ENCODE data around the gene FADS3.

The FADS3 gene

GRCh38 chr11:61890529-61891330 is 615 bp downstream of the FADS3 start:
- no peaks in the 10 kb centered on the region for H3K36me3 ChIP-seq
- H3K4me1 ChIP-seq, result peaks cover 29% of the 10 kb centered on the region
- H3K9ac ChIP-seq, result peak overlapping the region; percentile 80
- H3K27ac ChIP-seq, result peak overlapping the region; percentile 73
- no peaks in the 10 kb centered on the region for H4K20me1 ChIP-seq
- TF ChIP-seq Cebpa-rat (IDR thresholded peaks at IDR 0.05), result no peak
- H3K4me2 ChIP-seq, result peak overlapping the region; percentile 100
- H3K4me3 ChIP-seq, result peak overlapping the region; percentile 84
- H3K9me3 ChIP-seq, result no peaks in the 10 kb centered on the region
- H3K27me3 ChIP-seq, result no peaks in the 10 kb centered on the region

- no peaks in the 10 kb centered on the region for H3K27me3 ChIP-seq
- no peak overlapping the region for H3K27ac ChIP-seq
- peak overlapping the region; percentile 100 for H3K4me2 ChIP-seq
- H4K20me1 ChIP-seq, result no peaks in the 10 kb centered on the region
- no peaks in the 10 kb centered on the region for H3K9me3 ChIP-seq
- peak overlapping the region; percentile 80; the same call in 1 of the 2 replicates for H3K9ac ChIP-seq
- TF ChIP-seq Cebpa-rat (IDR thresholded peaks at IDR 0.05), result no peak
- peak overlapping the region; percentile 84 for H3K4me3 ChIP-seq
- H3K4me1 ChIP-seq, result peaks cover 38% of the 10 kb centered on the region
- H3K36me3 ChIP-seq, result no peaks in the 10 kb centered on the region
Observed at GRCh38 chr11:61889831-61890230, 1.5 kb downstream of the FADS3 start.

GRCh38 chr11:61888590-61888989 is 2.8 kb downstream of the FADS3 start:
- no peak overlapping the region for H3K4me3 ChIP-seq
- peaks cover 44% of the 10 kb centered on the region for H3K4me1 ChIP-seq
- H3K27me3 ChIP-seq, result no peaks in the 10 kb centered on the region
- no peak overlapping the region for H3K27ac ChIP-seq
- no peaks in the 10 kb centered on the region for H3K9me3 ChIP-seq
- no peak overlapping the region for H3K9ac ChIP-seq
- no peak for TF ChIP-seq Cebpa-rat (IDR thresholded peaks at IDR 0.05)
- H4K20me1 ChIP-seq, result no peaks in the 10 kb centered on the region
- H3K4me2 ChIP-seq, result no peak overlapping the region
- H3K36me3 ChIP-seq, result no peaks in the 10 kb centered on the region

GRCh38 chr11:61887839-61888494 is 3.4 kb downstream of the FADS3 start:
- Histone ChIP-seq H3K9ac (no peak overlapping the region), H3K4me3 (no peak overlapping the region), H3K9me3 (no peaks in the 10 kb centered on the region), H3K4me1 (peaks cover 49% of the 10 kb centered on the region), H4K20me1 (no peaks in the 10 kb centered on the region), H3K27me3 (no peaks in the 10 kb centered on the region), H3K4me2 (no peak overlapping the region), H3K27ac (no peak overlapping the region), H3K36me3 (no peaks in the 10 kb centered on the region)
- no peak for TF ChIP-seq Cebpa-rat (IDR thresholded peaks at IDR 0.05)

- no peak for TF ChIP-seq Cebpa-rat (IDR thresholded peaks at IDR 0.05)
- Histone ChIP-seq H3K36me3 (no peaks in the 10 kb centered on the region), H3K27ac (no peak overlapping the region), H3K4me2 (no peak overlapping the region), H3K27me3 (no peaks in the 10 kb centered on the region), H3K4me3 (no peak overlapping the region), H3K9me3 (no peaks in the 10 kb centered on the region), H3K9ac (no peak overlapping the region), H4K20me1 (no peaks in the 10 kb centered on the region), H3K4me1 (peaks cover 54% of the 10 kb centered on the region)
Observed at GRCh38 chr11:61886643-61887042, 4.7 kb downstream of the FADS3 start.

- peaks cover 60% of the 10 kb centered on the region for H3K4me1 ChIP-seq
- no peaks in the 10 kb centered on the region for H3K36me3 ChIP-seq
- no peak overlapping the region for H3K9ac ChIP-seq
- no peak overlapping the region for H3K4me3 ChIP-seq
- TF ChIP-seq Cebpa-rat (IDR thresholded peaks at IDR 0.05), result no peak
- no peaks in the 10 kb centered on the region for H3K27me3 ChIP-seq
- 0 out of 2 replicates have a peak overlapping the region, but pooled peaks have one; percentile 26 for H3K27ac ChIP-seq
- H4K20me1 ChIP-seq, result no peaks in the 10 kb centered on the region
- H3K4me2 ChIP-seq, result no peak overlapping the region
- H3K9me3 ChIP-seq, result no peaks in the 10 kb centered on the region
Observed at GRCh38 chr11:61885784-61886580, 5.4 kb downstream of the FADS3 start.

- Histone ChIP-seq H3K36me3 (no peaks in the 10 kb centered on the region), H3K9ac (no peak overlapping the region), H4K20me1 (no peaks in the 10 kb centered on the region), H3K27me3 (no peaks in the 10 kb centered on the region), H3K27ac (0 out of 2 replicates have a peak overlapping the region, but pooled peaks have one; percentile 26), H3K9me3 (no peaks in the 10 kb centered on the region), H3K4me2 (no peak overlapping the region), H3K4me1 (peaks cover 58% of the 10 kb centered on the region), H3K4me3 (no peak overlapping the region)
- TF ChIP-seq Cebpa-rat (IDR thresholded peaks at IDR 0.05), result no peak
Observed at GRCh38 chr11:61885166-61885778, 6.1 kb downstream of the FADS3 start.

- H4K20me1 ChIP-seq, result no peaks in the 10 kb centered on the region
- no peaks in the 10 kb centered on the region for H3K27me3 ChIP-seq
- peaks cover 58% of the 10 kb centered on the region for H3K4me1 ChIP-seq
- peak overlapping the region; percentile 55 for H3K27ac ChIP-seq
- H3K36me3 ChIP-seq, result no peaks in the 10 kb centered on the region
- no peak for TF ChIP-seq Cebpa-rat (IDR thresholded peaks at IDR 0.05)
- H3K4me2 ChIP-seq, result no peak overlapping the region
- H3K4me3 ChIP-seq, result no peak overlapping the region
- H3K9me3 ChIP-seq, result no peaks in the 10 kb centered on the region
- peak overlapping the region; percentile 22; the same call in 1 of the 2 replicates for H3K9ac ChIP-seq
Observed at GRCh38 chr11:61883947-61884346, 7.4 kb downstream of the FADS3 start.

GRCh38 chr11:61883327-61883726 is 8.0 kb downstream of the FADS3 start:
- no peaks in the 10 kb centered on the region for H4K20me1 ChIP-seq
- peak overlapping the region; percentile 22; the same call in 1 of the 2 replicates for H3K9ac ChIP-seq
- H3K27ac ChIP-seq, result peak overlapping the region; percentile 55
- H3K4me2 ChIP-seq, result no peak overlapping the region
- no peaks in the 10 kb centered on the region for H3K9me3 ChIP-seq
- peaks cover 6% of the 10 kb centered on the region for H3K36me3 ChIP-seq
- no peaks in the 10 kb centered on the region for H3K27me3 ChIP-seq
- peaks cover 64% of the 10 kb centered on the region for H3K4me1 ChIP-seq
- TF ChIP-seq Cebpa-rat (IDR thresholded peaks at IDR 0.05), result no peak
- no peak overlapping the region for H3K4me3 ChIP-seq

Data from BLaER1 (cell line).